NCI-H2227 (cell line): Measurements from ENCODE around the gene TTC29.
"Not testable (repeated sequence)": the region's sequence is repeated elsewhere in the genome, so short reads cannot be mapped to it uniquely, and the experiment has no call there.

ENCODE experiments used
- DNase-seq: peaks from one replicate; lab custom pipeline; 2025; ENCODE audit not compliant: unreplicated experiment; lab: John Stamatoyannopoulos, UW

Gene TTC29

DNA sequence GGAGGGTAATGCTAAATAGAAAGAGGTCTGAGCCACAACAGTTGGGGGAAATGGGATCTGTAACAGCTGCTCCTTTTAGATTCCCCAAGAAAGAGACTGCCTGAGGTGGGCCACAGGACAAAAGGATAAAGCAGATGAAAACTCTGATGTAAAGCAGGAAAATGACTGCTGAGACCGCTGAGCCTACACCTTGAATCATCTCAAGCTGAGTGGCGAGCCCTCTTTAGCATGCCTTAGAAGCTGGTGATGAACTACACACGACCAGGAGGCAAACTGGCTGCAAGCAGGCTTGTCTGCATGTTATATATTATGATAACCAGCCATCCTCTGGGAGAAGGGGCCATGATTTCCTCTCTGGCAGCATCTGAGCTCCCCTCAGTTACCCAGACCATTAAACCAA, 88.4 kb downstream of the TTC29 start:
- no peak for DNase-seq

GRCh38 chr4:146855761-146856160, 89.9 kb downstream of the TTC29 start:
- DNase-seq, result no peak

GRCh38 chr4:146852360-146852759, 93.3 kb downstream of the TTC29 start:
- DNase-seq, result no peak

- DNase-seq, result no peak
Observed at GRCh38 chr4:146847345-146847744, 98.3 kb downstream of the TTC29 start.

DNA sequence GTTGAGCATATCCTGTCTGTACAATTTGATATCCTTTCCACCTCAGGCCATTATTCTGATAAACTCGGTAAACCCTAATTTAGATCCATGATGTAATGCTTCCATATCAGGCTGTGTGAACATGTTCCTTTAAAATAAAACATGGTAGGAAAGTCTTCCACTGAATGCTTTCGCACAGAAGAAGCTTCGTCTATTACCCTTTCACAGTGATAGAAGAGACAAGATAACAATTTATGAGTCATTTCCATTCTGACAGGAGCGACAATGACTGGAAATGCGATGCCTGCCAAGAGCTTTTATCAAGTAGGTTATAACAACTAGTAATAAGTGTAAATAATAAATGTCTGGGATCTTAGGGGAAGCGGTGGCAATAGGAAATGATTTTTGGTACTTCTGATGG, 98.8 kb downstream of the TTC29 start:
- DNase-seq, result no peak

- DNase-seq, result no peak
Observed at GRCh38 chr4:146844761-146845160, 100.9 kb downstream of the TTC29 start.

GRCh38 chr4:146842876-146843275, 102.8 kb downstream of the TTC29 start:
- no peak for DNase-seq

DNA sequence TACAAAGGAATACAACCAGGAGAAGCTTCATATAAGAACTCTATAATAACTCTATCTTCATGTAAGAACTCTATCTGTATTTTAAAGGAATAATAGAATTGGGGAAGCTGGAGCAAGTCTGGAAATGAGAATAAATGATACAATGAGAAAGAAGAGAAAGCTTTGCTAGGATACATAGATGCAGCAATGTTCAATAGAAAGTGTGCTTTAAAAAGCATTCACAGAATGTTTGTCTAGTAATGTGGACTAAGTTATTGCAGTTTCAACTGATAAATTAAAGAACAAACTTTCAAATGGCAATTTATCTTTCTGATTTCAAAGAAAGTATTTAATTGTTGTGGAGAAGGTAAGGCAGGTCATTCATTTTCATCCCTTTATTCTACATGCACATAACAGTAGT, 104.9 kb downstream of the TTC29 start:
- DNase-seq, result no peak

DNA sequence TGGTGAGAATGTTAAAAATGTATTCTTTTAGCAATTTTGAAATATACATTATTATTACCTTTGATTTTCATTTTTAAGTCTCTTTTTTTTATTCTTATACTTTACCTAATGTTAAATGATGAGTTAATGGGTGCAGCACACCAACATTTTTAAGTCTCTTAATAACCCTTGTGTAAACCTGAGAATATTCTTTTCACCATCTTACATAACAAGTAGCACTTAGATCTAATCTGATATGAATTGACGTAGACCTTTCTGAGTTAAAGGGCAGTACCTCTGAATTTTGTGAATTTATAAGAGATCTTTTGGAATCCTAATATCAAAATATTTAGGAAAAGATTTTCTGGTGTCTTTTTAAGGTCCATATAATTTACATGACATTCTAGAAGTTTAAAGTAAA, 110.6 kb downstream of the TTC29 start:
- no peak for DNase-seq

- DNase-seq, result no peak
Observed at GRCh38 chr4:146834263-146835034, 111.2 kb downstream of the TTC29 start.

DNA sequence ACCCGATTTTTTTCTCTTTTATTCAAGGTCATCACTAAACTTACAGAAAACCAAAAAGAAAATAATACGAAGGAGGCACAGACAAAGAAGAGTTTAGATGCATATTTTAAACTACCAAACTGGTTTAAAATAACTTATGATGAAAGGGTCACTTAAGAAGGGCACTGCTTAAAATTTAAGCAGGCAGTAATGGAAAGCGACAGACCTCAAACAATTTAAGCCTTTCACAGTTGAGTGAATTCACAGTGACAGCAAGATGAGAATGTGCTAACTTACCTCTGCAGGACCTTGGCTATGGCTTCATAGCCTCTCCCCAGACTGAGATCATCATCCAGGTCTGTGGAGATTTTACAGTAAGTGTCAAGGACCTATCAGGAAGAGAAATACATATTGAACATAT, 112.1 kb downstream of the TTC29 start:
- no peak for DNase-seq

DNA sequence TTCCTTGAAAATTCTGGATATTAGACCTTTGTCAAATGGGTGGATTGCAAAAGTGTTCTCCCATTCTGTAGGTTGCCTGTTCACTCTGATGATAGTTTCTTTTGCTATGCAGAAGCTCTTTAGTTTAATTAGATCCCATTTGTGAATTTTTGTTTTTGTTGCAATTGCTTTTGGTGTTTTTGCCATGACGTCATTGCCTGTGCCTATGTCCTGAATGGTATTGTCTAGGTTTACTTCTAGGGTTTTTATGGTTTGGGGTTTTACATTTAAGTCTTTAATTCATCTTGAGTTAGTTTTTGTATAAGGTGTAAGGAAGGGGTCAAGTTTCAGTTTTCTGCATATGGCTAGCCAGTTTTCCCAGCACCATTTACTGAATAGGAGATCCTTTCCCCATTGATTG, 122.7 kb downstream of the TTC29 start:
- not testable (repeated sequence) for DNase-seq

GRCh38 chr4:146814750-146815149, 130.9 kb downstream of the TTC29 start:
- DNase-seq, result no peak

GRCh38 chr4:146795711-146796110, 150.0 kb downstream of the TTC29 start:
- no peak for DNase-seq

- no peak for DNase-seq
Observed at GRCh38 chr4:146793727-146794126, 151.9 kb downstream of the TTC29 start.

GRCh38 chr4:146791439-146791838, 154.2 kb downstream of the TTC29 start:
- DNase-seq, result no peak

GRCh38 chr4:146790515-146790914, 155.1 kb downstream of the TTC29 start:
- DNase-seq, result no peak

DNA sequence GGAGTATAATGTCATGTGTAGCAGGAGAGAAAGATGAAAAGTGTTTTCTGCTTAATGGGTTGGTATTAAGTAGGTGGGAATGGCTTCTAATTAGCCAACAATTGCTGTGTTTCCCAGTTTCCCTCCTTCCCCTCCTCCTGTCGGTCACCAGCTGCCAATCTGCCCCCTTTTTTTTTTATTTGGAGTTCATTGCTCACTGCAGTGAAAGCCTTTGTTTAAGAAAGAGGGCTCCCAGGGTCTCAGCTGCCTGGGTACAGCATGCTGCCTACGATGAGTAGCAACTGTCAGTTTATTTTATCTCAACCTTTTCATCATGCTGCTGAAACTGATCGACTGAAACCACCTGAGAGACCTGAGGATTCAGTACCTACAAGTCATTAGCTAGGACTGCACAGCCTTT, 157.9 kb downstream of the TTC29 start:
- no peak for DNase-seq

- DNase-seq, result no peak
Observed at GRCh38 chr4:146776691-146777090, 169.0 kb downstream of the TTC29 start.

- no peak for DNase-seq
Observed at GRCh38 chr4:146763560-146763959, 182.1 kb downstream of the TTC29 start.

DNA sequence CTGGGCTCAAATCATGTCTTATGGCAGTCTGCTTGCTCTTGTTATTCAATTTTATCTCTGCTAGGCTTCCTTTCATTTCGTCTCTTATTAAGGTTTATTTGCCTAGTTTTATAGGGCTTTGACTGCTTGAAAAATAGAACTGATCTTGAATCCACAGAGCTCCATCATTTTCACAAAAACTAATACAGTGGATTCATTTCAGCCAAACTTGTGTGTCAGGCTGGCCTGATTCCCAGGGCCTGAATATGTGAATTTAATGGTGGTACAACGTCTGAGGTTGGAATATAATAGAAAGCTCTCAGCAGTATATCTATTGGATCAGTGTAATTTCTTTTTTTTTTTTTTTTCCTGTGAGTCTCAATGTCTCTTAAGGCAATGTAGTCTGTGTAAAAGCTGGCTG, 183.6 kb downstream of the TTC29 start:
- DNase-seq, result no peak

DNA sequence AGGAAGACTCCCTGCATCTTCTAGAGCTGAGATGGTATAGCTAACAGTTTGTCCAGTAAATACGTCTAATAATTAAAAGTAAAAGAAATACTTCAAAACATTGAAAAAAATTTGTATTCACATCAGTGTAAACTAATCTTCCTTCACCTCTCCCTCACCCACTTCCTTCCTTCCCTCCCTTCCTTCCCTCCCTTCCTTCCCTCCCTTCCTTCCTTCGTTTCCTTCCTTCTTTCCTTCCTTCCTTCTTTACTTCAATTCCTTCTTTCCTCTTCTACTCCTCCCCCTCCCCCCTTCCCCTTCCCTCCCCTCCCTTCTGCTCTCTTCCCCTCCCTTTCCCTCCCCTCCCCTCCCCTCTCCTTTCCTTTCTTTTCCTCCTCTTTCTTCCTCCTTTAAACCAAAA, 203.2 kb downstream of the TTC29 start:
- DNase-seq, result no peak

- DNase-seq, result no peak
Observed at GRCh38 chr4:146739182-146739581, 206.5 kb downstream of the TTC29 start.
